ENCODE data around the gene IGF2BP3.

GRCh38 chr7:23292623-23293022 is 177.7 kb downstream of the IGF2BP3 start:
- TF ChIP-seq CTCF (conservative IDR thresholded peaks at IDR 0.05; ENCODE audit: low read depth, low read length) (no peak), EZH2 (IDR thresholded peaks at IDR 0.05; ENCODE audit: borderline replicate concordance, low read depth, low read length, poor library complexity, severe bottlenecking) (no peak)
